Stromal cell of bone marrow (primary cell): ENCODE measurements around the gene C15orf62.
A peak's percentile ranks its signal among the peaks of the same experiment; 100 is the strongest.

Experiments
- DNase-seq: peaks from one replicate; pipeline ENCODE4 v3.0.0-alpha.2; 2012; ENCODE audit warnings: low read depth

The C15orf62 gene

GRCh38 chr15:40782609-40783227 lies 12.9 kb downstream of the C15orf62 start:
- DNase-seq, result no peak

GRCh38 chr15:40785164-40785563 lies 15.4 kb downstream of the C15orf62 start:
- DNase-seq, result no peak

GRCh38 chr15:40785814-40786213 lies 16.0 kb downstream of the C15orf62 start:
- no peak for DNase-seq

- DNase-seq, result peak; percentile 44
Measured at GRCh38 chr15:40787344-40787841, 17.6 kb downstream of the C15orf62 start.

GRCh38 chr15:40787991-40788390 lies 18.2 kb downstream of the C15orf62 start:
- DNase-seq, result no peak

GRCh38 chr15:40789119-40789518 lies 19.3 kb downstream of the C15orf62 start:
- DNase-seq, result no peak

GRCh38 chr15:40789999-40790398 lies 20.2 kb downstream of the C15orf62 start:
- DNase-seq, result no peak

- DNase-seq, result no peak
Measured at GRCh38 chr15:40790718-40791117, 20.9 kb downstream of the C15orf62 start.

- no peak for DNase-seq
Measured at GRCh38 chr15:40792394-40792793, 22.6 kb downstream of the C15orf62 start.

GRCh38 chr15:40793216-40793989 lies 23.6 kb downstream of the C15orf62 start:
- DNase-seq, result peak; percentile 86

GRCh38 chr15:40796041-40796440 lies 26.3 kb downstream of the C15orf62 start:
- no peak for DNase-seq

- no peak for DNase-seq
Measured at GRCh38 chr15:40796512-40796911, 26.7 kb downstream of the C15orf62 start.

GRCh38 chr15:40799523-40799922 lies 29.7 kb downstream of the C15orf62 start:
- no peak for DNase-seq

- DNase-seq, result no peak
Measured at GRCh38 chr15:40803076-40803475, 33.3 kb downstream of the C15orf62 start.

- no peak for DNase-seq
Measured at GRCh38 chr15:40803688-40804087, 33.9 kb downstream of the C15orf62 start.

- no peak for DNase-seq
Measured at GRCh38 chr15:40806672-40807027, 36.9 kb downstream of the C15orf62 start.

GRCh38 chr15:40807028-40807887 lies 37.5 kb downstream of the C15orf62 start, which contains the start of the genes DNAJC17 and ZFYVE19:
DNAJC17 (minus strand) TSS chr15:40807473; CDS start chr15:40807446, 27 bp downstream.
ZFYVE19 (plus strand) TSS chr15:40807089; CDS start chr15:40807590, 501 bp downstream.
- DNase-seq, result peak; percentile 99

GRCh38 chr15:40807888-40808461 lies 38.2 kb downstream of the C15orf62 start:
- no peak for DNase-seq

- DNase-seq, result no peak
Measured at GRCh38 chr15:40808861-40809450, 39.2 kb downstream of the C15orf62 start.

GRCh38 chr15:40812721-40813425 lies 43.1 kb downstream of the C15orf62 start:
- no peak for DNase-seq
